NCI-H2196 (cell line): ENCODE results near the gene HTR3B.
"Not testable (repeated sequence)": the region's sequence is repeated elsewhere in the genome, so short reads cannot be mapped to it uniquely, and the experiment has no call there.

Source experiments
- DNase-seq: peaks from one replicate; lab custom pipeline; 2025; ENCODE audit not compliant: unreplicated experiment; lab: John Stamatoyannopoulos, UW

HTR3B gene

DNA sequence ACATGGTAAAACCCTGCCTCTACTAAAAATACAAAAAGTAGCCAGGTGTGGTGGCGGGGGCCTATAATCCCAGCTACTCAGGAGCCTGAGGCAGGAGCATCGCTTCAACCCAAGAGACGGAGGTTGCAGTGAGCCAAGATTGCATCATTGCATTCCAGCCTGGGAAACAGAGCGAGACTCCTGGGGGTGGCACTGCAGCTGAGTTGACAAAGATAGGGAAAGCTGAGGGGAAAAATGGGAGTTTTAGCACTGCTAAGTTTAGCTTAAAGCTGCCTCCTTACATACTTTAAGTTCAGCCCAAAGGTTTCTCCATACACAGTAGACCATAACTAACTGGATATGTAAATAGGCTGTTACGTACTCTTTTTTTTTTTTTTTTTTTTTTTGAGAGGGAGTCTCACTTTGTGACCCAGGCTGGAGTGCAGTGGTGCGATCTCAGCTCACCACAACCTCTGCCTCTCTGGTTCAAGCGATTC lies 20.2 kb upstream of the HTR3B start:
- no peak for DNase-seq

DNA sequence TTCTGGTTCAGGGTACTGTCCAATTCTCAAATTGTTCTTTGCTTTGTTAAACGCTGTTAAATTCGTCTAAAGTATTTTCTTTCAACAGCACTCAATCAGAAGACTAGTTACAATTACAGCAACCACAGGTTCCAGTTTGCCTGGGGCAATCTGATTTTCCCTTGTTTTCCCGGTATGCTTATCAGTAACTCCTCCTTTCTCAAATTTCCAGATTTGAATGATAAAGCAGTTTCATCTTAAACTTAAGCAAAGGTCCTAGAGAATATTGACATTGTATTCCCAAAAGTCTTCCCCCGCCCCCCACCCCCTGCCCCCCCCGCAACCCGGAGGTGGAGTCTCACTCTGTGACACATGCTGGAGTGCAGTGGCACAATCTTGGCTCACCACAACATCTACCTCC lies 18.7 kb upstream of the HTR3B start:
- peak; percentile 54 for DNase-seq

DNA sequence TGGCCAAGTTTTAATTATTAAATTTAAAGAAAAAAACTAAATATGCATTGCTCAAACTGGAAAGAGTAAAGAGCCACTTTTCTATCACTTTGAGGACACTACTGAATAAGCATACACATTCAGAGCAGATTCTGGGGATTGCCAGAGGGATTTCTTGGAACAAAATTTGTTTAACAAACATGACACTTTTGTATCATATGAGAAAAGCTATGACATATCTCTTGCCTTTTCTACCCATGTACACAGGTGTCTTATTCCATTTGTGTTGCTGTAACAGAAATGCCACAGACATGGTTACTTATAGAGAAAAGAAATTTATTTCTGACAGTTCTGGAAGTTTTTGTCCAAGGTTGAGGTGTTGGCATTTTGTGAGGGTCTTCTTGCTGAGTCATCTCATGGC lies 15.7 kb upstream of the HTR3B start:
- no peak for DNase-seq

DNA sequence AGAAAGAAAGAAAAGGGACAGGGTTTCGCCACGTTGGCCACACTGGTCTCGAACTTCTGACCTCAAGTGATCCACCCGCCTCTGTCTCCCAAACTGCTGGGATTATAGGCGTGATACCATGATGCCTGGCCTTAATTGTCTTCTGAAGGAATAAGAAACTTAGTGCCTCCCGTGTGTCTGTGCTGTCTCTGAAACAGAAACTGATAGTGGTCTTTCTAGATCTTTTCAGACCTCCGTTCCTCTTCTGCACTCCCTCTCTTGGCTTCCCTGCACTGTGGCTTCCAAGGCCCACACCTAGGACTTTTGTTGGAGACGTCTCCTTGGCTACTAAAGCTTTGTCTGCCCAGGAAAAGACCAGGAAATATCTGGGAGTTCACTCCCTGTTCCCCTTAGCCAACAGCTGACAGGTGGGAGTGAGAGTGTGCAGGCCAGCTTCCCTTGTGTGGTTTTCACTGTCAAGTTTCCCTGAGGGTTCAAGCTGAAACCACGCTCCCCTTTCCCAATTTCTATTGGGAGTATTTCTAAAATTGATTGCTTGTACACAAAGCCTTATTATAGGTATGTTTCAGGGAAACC lies 10.1 kb upstream of the HTR3B start:
- DNase-seq: no peak

DNA sequence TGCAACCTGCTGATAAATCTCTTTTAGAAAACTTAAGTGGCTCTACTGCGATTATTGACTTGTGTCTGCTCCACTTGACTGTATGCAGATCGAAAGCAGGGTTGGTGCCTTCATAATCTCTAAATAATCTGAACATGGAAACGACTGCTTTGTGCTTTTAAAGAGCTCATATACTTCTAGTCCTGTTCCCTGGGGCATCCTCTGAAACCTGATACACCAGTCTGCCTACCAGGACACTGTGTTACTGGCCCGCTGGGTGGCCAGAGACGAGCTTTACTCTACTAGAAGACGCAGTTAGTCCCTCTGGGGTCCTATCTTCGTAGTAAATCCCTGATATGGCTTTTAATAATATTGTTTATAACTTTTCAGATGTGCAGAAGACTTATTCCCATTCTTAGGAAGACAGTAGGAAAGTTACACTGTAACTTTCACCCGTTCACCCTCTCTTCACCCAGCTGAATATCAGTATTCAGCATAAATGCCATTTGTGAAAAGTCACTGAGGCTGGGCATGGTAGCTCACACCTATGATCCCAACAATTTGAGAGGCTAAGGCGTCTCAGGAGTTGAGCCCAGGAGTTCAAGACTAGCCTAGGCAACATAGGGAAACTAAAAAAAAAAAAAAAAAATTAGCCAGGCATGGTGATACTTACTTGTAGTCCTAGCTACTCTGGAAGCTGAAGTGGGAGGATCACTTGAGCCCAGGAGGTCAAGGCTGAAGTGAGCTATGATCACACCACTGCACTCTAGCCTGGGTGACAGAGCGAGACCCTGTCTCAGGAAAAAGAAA lies 9.0 kb upstream of the HTR3B start:
- no peak for DNase-seq

DNA sequence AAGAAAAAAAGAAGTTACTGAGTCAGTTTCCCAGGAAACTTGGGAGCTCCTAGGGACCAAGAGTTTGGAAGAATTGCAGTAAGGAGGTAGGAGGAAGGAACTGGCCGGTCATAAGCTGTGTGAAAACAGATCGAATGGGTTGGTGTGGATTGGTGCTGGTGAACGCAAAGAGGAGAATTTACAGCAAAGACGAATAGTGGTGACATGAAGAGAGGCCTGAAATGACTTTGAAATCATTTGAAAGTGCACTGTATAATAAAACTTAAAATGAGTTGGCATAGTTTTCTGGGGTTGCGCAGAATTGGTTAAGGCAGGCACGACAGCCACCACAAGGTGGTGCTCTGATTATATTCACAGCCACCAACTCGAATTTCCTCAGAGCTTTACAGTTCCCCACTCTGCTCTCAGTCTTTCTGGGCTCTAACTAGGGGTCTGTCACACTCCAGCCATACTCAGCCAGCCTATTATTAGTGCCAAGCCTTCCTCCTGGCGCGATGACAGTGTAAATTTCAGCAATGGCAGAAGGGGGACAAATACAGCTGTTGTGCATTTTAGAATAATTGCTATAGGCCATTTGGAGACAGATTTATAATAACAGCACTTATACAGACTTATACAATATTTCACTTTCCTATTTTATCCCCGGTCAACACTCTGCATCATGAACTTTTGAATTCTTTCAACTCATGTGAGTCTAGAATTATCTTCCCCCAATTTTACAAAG lies 8.3 kb upstream of the HTR3B start:
- DNase-seq: peak; percentile 44

DNA sequence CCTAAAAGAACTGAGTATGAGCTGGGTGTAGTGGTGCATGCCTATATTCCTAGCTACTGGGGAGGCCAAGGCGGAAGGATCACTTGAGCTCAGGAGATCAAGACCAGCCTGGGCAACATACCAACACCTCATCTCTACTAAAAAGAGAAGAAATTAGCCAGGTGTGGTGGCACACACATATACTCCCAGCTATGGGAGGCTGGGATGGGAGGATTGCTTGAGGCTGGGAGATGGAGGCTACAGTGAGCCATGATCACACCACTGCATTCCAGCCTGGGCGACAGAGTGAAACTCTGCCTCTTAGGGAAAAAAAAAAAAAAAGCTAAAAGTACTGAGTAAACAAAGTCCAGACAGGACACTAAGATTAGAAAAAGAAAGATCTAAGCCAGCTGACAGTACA lies 3.5 kb upstream of the HTR3B start:
- DNase-seq: no peak

DNA sequence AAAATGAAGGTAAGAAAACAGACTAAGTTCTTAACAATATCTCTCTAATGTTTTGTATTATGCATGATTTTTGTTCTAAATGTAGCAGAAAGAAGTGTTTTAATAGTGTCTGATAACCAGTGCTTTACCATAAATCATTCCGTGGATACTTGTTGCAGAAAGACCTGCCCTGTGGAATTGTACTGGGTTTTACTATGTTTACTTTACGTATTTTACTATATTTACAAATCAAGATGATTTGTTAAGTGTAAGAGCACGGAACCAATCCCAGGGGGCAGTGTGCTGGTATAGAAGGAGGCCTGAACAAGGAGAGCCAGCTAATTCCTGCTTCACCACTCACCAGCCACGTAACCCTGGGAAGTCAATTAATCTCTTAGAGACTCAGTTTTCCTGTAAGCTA lies 1.4 kb downstream of the HTR3B start:
- no peak for DNase-seq

DNA sequence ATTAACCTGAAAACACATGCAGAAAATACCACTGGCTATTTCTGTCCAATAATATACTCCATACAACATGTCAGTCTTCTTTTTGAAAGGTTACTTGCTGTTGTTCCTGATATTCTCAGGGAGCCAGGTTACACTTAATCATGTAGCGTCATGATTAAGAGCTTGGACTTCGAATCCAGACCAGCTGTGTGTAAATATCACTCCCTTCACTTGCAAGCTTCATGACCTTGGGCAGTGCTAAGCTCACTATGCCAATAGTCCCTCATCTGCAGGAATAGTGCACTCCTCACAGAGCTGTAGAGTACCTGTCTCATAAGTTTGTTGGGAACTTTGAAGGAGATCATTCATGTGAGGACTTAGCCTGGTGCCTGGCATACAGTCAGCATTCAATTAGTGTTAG lies 1.9 kb downstream of the HTR3B start:
- no peak for DNase-seq

DNA sequence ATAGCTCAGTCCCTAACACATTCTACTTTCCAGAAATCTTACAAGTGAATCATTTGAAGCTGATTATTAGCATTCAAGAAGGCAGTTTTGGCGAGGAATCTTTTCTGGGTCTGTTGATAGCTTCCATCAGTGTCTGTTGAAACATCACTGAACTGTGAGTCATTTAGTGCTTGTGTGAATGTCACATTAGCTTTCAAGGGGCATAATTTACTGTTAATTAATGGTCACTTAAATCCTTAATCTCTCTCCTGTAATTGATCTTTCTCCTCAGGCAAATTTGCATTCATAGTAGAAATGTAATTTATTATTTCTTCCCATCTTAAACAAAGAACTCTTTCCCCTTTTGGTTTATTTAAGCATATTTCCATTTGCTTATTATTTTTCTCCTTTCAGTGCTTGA lies 2.6 kb downstream of the HTR3B start:
- no peak for DNase-seq

DNA sequence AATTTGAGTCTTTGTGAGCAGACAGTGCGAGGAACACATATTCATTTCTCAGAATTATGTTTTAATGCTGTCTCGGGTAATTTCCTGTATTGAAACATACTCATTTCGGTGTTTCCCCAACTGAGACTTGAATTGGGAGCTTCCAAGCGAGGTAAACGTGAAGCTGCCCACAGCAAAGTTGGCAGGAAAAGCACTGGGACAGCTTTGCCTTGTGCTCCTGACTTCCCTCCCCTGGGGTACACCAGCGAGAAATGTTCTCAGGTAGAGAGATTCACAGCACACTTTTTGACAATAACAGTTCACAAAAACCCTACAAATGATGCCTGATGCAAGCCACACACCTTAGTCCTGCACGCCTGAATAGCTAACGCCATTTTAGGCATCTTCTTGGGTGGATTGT lies 3.1 kb downstream of the HTR3B start:
- no peak for DNase-seq

DNA sequence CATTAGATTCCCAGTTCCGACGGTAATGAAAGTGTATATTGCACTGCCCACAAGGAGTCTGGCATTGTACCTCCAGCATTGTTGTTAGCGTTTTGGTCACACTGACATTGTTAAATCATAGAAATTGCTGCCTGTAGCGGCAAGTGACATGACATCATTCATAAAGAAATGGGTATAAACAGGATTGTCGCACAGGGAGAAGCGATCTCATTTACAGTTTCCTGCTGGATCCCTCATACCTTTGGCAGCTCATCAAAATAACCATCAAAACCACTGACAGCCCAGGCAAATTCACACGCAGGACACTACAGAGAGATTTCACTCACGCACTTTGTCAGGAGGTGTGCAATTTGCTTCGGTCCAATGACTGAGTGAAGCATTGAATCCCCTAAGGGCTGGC lies 3.5 kb downstream of the HTR3B start:
- no peak for DNase-seq

DNA sequence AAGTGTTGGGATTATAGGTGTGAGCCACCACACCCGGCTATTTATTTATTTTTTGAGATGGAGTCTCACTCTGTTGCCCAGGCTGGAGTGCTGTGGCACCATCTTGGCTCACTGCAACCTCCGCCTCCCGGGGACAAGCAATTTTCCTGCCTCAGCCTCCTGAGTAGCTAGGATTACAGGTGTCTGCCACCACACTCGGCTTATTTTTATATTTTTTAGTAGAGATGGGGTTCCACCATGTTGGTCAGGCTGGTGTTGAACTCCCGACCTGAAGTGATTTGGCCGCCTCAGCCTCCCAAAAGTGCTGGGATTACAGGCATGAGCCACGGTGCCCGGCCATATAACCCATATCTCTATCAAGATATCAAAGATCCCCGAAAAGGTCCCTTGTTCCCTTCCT lies 6.9 kb downstream of the HTR3B start:
- DNase-seq: not testable (repeated sequence)

DNA sequence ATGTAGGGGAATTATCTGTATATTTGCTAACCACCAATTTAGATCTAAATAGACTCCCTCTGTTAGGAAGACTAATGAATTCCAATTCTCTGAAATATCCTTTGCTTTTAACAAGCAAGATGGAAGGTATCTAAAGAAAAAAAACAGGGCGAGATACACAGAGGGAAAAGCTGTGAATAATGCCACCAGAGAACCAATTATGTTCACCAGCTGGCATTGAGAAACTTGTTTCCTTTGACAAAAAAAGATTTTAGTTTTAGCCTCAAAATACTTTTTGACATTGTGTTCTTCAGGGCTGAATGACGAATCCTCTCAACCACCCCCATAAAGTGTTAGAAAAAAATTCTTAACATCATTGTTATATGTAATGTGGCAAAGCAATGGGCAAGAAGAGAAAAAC lies 19.0 kb downstream of the HTR3B start:
- no peak for DNase-seq

DNA sequence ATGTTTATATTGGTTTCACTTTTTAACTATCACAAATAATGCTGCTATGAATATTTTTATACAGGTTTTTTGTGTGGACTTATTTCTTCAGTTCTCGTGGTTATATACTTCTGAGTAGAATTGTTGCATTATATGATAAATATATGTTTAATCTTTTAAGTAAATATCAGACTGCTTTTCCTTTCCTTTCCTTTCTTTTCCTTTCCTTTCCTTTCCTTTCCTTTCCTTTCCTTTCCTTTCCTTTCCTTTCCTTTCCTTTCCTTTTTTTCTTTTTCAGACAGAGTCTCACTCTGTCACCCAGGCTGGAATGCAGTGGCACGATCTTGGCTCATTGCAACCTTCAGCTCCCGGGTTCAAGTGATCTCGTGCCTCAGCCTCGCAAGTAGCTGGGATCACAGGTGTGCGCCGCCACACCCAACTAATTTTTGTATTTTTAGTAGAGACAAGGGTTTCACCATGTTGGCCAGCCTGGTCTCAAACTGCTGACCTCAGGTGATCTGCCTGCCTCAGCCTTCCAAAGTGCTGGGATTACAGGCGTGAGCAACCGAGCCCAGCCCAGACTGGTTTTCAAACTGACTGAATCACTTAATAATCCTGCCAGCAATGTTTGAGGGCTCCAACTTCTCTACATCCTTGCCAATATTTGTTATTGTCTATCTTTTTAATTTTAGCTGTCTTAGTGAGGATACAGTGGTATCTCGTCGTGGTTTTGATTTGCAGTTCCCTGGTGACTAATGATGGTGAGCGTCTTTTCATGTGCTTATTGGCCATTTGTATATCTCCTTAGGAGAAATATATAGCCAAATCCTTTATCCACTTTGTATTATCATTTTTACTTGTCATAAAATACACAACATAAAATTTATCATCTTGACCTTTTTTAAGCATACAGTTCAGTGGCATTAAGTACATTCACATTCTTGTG lies 21.9 kb downstream of the HTR3B start:
- no peak for DNase-seq

DNA sequence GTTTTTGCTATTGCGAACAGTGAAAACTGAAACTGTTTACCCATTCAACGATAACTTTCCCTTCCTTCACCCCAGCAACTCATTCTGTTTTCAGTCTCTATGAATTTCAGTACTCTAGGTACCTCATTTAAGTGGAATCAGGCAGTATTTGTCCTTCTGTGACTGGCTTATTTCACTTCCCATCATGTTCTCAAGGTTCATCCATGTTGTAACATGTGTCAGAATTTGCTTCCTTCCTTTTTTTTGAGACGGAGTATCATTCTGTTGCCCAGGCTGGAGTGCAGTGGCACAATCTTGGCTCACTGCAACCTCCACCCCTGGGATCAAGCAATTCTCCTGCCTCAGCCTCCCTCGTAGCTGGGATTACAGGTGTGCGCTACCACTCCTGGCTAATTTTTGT lies 23.7 kb downstream of the HTR3B start:
- no peak for DNase-seq

DNA sequence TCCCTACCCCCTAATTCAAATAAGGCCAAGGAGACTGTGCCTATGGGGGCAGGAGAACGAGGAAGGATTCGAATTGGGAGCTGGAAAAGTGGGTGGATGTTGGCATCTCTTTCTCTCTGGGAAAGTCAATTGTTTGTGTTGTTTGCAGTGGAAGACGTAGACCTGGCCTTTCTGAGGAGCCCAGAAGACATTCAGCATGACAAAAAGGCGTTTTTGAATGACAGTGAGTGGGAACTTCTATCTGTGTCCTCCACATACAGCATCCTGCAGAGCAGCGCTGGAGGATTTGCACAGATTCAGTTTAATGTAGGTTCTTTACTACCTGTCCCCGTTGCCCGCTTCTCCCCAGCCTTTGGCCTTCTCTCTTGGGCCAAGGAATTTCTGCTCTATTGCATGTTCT lies 28.2 kb downstream of the HTR3B start:
- DNase-seq: no peak

DNA sequence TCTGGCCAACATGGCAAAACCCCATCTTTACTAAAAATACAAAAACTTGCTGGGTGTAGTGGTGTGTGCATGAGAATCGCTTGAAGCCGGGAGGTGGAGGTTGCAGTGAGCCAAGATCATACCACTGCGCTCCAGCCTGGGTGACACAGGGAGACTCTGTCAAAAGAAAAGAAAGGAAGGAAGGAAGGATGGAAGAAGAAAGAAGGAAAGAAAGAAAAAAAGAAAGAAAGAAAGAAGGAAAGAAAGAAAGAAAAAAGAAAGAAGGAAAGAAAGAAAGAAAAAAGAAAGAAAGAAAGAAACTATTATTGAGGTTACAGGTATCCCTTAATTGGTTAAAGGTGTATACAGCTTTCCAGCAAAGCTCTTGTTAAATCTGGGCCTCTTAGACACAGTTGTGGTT lies 29.6 kb downstream of the HTR3B start:
- not testable (repeated sequence) for DNase-seq

DNA sequence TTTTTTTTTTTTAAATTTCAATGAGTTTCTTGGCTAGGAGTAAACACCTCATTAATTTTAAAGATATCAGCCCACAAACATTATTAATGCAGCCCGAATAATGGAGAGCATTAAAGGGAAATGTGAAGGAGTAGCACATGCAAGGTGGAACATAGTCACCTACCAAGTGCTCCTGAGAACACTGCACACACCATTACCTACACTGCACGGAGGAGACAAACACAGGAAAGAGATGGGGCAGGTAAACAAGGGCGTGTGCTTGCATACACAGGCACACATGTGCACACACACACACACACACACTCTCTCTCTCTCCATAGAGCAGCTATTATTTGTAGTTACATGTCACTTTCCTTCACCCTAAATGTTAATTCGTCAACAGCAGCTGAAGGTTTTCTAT lies 30.2 kb downstream of the HTR3B start:
- DNase-seq: no peak

DNA sequence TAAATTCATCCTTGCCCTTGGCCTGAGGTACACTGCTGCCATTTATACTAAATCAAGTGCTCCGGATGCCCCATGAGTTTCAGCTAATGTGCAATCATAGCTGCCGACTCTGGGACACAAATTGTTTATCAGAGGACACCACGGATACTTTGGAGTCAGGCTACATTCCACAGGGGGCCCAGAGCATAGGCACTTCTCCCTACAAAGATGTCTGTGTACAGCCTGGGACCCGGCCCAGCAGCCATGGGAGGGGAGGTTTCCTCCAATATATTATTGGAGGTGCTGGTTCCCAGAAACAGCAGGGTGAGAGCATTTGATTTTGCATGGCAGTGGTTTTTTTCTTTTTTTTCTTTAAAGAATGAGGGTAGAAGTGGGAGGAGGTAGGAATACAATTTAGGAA lies 31.3 kb downstream of the HTR3B start:
- no peak for DNase-seq

DNA sequence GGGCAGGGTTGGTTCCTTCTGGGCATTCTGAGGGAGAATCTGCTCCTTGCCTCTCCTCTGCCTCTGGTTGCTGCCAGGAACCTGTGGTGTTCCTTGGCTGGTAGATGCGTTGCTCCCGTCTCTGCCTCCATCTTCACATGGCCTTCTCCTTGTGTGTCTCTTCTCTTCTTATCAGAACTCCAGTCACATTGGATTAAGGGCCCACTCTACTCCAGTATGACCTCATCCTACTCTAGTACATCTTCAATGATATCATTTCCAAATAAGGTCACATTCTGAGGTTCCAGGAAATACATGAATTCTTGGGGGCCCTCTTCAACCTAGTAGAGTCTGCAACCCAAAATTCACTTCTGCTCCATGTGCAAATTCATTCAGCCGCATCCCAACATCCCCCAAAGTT lies 33.3 kb downstream of the HTR3B start:
- no peak for DNase-seq
